Liver (tissue), 9 donors: ENCODE measurements around the gene TP63. TPM values are rescaled to one million over a fixed set of nuclear protein-coding genes. Genes with fewer than 3 reads are reported as not detected.

Experiments
- DNase-seq: peaks from one replicate; pipeline ENCODE4 v3.0.0-alpha.2; 2017; ENCODE audit warnings: low spot score
- H3K27ac ChIP-seq, 2 donors: one replicate each; pipeline ENCODE4 v1.7.0; 2013; ENCODE audit warnings: inconsistent platforms in 2 of 2, low read length in 2 of 2, control low read depth in 1 of 2, low read depth in 1 of 2, mild to moderate bottlenecking in 1 of 2
- H3K27me3 ChIP-seq, 4 donors: one replicate each; pipeline versions ENCODE4 v1.6.1 to v1.7.0; 2013; ENCODE audit warnings: low read length in 3 of 4, inconsistent platforms in 1 of 4, mild to moderate bottlenecking in 1 of 4, moderate library complexity in 1 of 4; ENCODE audit not compliant: control insufficient read depth in 4 of 4, insufficient read depth in 4 of 4
- H3K36me3 ChIP-seq, 4 donors: one replicate each; pipeline versions ENCODE4 v1.6.1 to v1.7.0; 2013; ENCODE audit warnings: low read length in 3 of 4, mild to moderate bottlenecking in 3 of 4, low read depth in 1 of 4, moderate library complexity in 1 of 4; ENCODE audit not compliant: control insufficient read depth in 4 of 4, insufficient read depth in 3 of 4
- H3K4me1 ChIP-seq, 4 donors: one replicate each; pipeline versions ENCODE4 v1.6.1 to v1.7.0; 2013; ENCODE audit warnings: low read length in 3 of 4, mild to moderate bottlenecking in 3 of 4, moderate library complexity in 1 of 4; ENCODE audit not compliant: control insufficient read depth in 4 of 4, insufficient read depth in 4 of 4
- H3K4me3 ChIP-seq, 3 donors: one replicate each; pipeline versions ENCODE4 v1.6.1 to v1.7.0; 2013; ENCODE audit warnings: low read length in 3 of 3, control low read depth in 1 of 3, low read depth in 1 of 3, mild to moderate bottlenecking in 1 of 3
- H3K9ac ChIP-seq, 2 donors: one replicate each; pipeline ENCODE4 v1.7.0; 2013; ENCODE audit warnings: low read length in 2 of 2, mild to moderate bottlenecking in 2 of 2, moderate library complexity in 2 of 2, control low read depth in 1 of 2, low read depth in 1 of 2
- H3K9me3 ChIP-seq, 4 donors: one replicate each; pipeline versions ENCODE4 v1.6.1 to v1.7.0; 2013; ENCODE audit warnings: low read length in 3 of 4; ENCODE audit not compliant: control insufficient read depth in 4 of 4
- EGR1 ChIP-seq, 2 donors: IDR thresholded peaks; 2 replicates each; pipeline ENCODE4 v1.6.1; 2016 to 2018; ENCODE audit warnings: antibody characterized with exemption in 2 of 2, low read depth in 2 of 2
- FOXA1 ChIP-seq: IDR thresholded peaks from 2 replicates; pipeline ENCODE4 v1.6.1; 2016; ENCODE audit warnings: antibody characterized with exemption
- FOXA2 ChIP-seq: IDR thresholded peaks from 2 replicates; pipeline ENCODE4 v1.6.1; 2016; ENCODE audit warnings: antibody characterized with exemption
- HNF4A ChIP-seq, 2 donors: conservative IDR thresholded peaks; 2 replicates each; pipeline ENCODE4 v1.6.1; 2016; ENCODE audit warnings: antibody characterized with exemption in 2 of 2, mild to moderate bottlenecking in 2 of 2
- HNF4G ChIP-seq: IDR thresholded peaks from 2 replicates; pipeline ENCODE4 v1.6.1; 2016; ENCODE audit warnings: antibody characterized with exemption
- JUND ChIP-seq, 2 donors: IDR thresholded peaks; 2 replicates each; pipeline ENCODE4 v1.6.1; 2016; ENCODE audit warnings: antibody characterized with exemption in 2 of 2
- NR2F2 ChIP-seq: IDR thresholded peaks from 2 replicates; pipeline ENCODE4 v1.6.1; 2016; ENCODE audit warnings: antibody characterized with exemption
- RAD21 ChIP-seq, 2 donors: IDR thresholded peaks; 2 replicates each; pipeline ENCODE4 v1.6.1; 2016; ENCODE audit warnings: antibody characterized with exemption in 2 of 2, mild to moderate bottlenecking in 2 of 2
- RXRA ChIP-seq, 2 donors: IDR thresholded peaks; 2 replicates each; pipeline ENCODE4 v1.6.1; 2017 to 2018; ENCODE audit warnings: antibody characterized with exemption in 2 of 2, mild to moderate bottlenecking in 1 of 2
- SP1 ChIP-seq: IDR thresholded peaks from 2 replicates; pipeline ENCODE4 v1.6.1; 2018; ENCODE audit warnings: antibody characterized with exemption, mild to moderate bottlenecking
- TAF1 ChIP-seq: conservative IDR thresholded peaks from 2 replicates; pipeline ENCODE4 v1.6.1; 2016; ENCODE audit warnings: antibody characterized with exemption, mild to moderate bottlenecking
- YY1 ChIP-seq: IDR thresholded peaks from 2 replicates; pipeline ENCODE4 v1.6.1; 2016; ENCODE audit warnings: antibody characterized with exemption, mild to moderate bottlenecking
- WGBS: extraction: QIAGEN DNeasy Blood & Tissue Kit; methylation state at CpG from one replicate; pipeline ENCODE4 v1.1.7; 2013; 5-methylcytosine and 5-hydroxymethylcytosine counted together
- polyA plus RNA-seq, 2 donors: library from polyadenylated mRNA; stranded (reverse) in 1 of 2; unstranded in 1 of 2; fragments of 200-250 nt in 1 of 2; fragments of >200 nt in 1 of 2; fragmentation: Nextera tagmentation in 1 of 2; extraction: Ambion mirVana in 1 of 2; gene quantifications; one replicate each; pipeline versions ENCODE4 v1.2.1 to v1.2.3, GENCODE V29; 2013 to 2015
- total RNA-seq, 2 donors: library from RNA; depleted of rRNA; stranded (reverse); fragments of >200 nt; gene quantifications; one replicate each; pipeline ENCODE4 v1.2.3, GENCODE V29; 2014
- TF ChIP-seq, protein P1 (sequence below): IDR thresholded peaks from 2 replicates; pipeline ENCODE4 v1.6.1; 2016; ENCODE audit warnings: antibody characterized with exemption
- TF ChIP-seq, protein P2 (sequence below): IDR thresholded peaks from 2 replicates; pipeline ENCODE4 v1.6.1; 2016; ENCODE audit warnings: antibody characterized with exemption
- TF ChIP-seq, protein P3 (sequence below): fragments of 150-350 bp; IDR thresholded peaks from 2 replicates; pipeline ENCODE4 v1.5.1; 2017; ENCODE audit warnings: improper control_type of control experiment, low read depth, low read length; ENCODE audit not compliant: missing input control
- donor health status: healthy.
- donor health status: healthy.
- donor health status: healthy.
- donor health status: healthy.
- donor health status: healthy.

The TP63 gene
- total and polyA plus RNA-seq, 4 donors = under 0.01 to 0.08 (median 0.05) TPM; not detected in 1

DNA sequence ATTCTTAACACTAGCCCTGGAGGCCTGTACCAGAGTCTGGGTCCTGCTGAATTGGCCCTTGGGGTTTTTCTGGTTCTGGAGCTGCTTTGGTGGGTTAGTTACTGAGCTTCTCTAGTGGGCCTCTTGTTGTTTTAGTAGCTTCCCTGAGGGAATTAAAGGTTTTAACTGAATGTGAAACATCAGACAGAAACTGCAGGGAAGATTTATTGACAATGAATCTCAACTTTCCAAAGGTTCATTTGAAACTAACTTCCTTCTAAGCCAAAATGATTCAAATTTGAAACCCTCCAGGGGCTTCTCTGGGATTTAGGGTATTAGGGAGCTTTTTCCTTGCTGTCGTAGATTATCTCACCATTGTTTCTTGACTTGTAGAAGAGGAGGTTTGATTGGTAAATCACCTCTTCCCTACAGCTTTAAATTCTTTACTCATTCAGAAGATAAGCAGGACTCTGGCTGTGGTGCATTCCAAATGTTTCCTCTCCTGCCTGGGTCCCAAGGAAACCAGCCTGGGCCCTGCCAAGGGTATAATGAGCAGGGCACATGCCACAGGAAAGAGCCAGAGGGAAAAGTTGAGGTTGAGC, 71.0 kb downstream of the TP63 start:
- H3K27ac ChIP-seq = no peak overlapping the region
- 98% methylated on average over 1 of the region's 1 CpG for WGBS
- H3K27me3 ChIP-seq = no peaks in the 10 kb centered on the region
- H3K4me3 ChIP-seq = no peak overlapping the region
- H3K9me3 ChIP-seq = no peaks in the 10 kb centered on the region
- H3K9ac ChIP-seq = no peak overlapping the region
- DNase-seq = no peak
- H3K4me1 ChIP-seq = no peaks in the 10 kb centered on the region
- no peaks in the 10 kb centered on the region for H3K36me3 ChIP-seq
- no peak for TF ChIP-seq NR2F2
- no peak for TF ChIP-seq FOXA2
- TF ChIP-seq RAD21 (IDR thresholded peaks at IDR 0.05) = no peak
- no peak for TF ChIP-seq HNF4A (conservative IDR thresholded peaks at IDR 0.05)
- no peak for TF ChIP-seq EGR1 (IDR thresholded peaks at IDR 0.05; ENCODE audit: low read depth in 2 of 2)
- TF ChIP-seq JUND (IDR thresholded peaks at IDR 0.05) = no peak
- TF ChIP-seq, protein P1, sequence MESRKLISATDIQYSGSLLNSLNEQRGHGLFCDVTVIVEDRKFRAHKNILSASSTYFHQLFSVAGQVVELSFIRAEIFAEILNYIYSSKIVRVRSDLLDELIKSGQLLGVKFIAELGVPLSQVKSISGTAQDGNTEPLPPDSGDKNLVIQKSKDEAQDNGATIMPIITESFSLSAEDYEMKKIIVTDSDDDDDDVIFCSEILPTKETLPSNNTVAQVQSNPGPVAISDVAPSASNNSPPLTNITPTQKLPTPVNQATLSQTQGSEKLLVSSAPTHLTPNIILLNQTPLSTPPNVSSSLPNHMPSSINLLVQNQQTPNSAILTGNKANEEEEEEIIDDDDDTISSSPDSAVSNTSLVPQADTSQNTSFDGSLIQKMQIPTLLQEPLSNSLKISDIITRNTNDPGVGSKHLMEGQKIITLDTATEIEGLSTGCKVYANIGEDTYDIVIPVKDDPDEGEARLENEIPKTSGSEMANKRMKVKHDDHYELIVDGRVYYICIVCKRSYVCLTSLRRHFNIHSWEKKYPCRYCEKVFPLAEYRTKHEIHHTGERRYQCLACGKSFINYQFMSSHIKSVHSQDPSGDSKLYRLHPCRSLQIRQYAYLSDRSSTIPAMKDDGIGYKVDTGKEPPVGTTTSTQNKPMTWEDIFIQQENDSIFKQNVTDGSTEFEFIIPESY = no peak
- no peak for TF ChIP-seq RXRA (IDR thresholded peaks at IDR 0.05)
- no peak for TF ChIP-seq TAF1
- no peak for TF ChIP-seq HNF4G
- TF ChIP-seq, protein P2, sequence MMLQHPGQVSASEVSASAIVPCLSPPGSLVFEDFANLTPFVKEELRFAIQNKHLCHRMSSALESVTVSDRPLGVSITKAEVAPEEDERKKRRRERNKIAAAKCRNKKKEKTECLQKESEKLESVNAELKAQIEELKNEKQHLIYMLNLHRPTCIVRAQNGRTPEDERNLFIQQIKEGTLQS = no peak
- TF ChIP-seq YY1 = no peak
- TF ChIP-seq, protein P3, sequence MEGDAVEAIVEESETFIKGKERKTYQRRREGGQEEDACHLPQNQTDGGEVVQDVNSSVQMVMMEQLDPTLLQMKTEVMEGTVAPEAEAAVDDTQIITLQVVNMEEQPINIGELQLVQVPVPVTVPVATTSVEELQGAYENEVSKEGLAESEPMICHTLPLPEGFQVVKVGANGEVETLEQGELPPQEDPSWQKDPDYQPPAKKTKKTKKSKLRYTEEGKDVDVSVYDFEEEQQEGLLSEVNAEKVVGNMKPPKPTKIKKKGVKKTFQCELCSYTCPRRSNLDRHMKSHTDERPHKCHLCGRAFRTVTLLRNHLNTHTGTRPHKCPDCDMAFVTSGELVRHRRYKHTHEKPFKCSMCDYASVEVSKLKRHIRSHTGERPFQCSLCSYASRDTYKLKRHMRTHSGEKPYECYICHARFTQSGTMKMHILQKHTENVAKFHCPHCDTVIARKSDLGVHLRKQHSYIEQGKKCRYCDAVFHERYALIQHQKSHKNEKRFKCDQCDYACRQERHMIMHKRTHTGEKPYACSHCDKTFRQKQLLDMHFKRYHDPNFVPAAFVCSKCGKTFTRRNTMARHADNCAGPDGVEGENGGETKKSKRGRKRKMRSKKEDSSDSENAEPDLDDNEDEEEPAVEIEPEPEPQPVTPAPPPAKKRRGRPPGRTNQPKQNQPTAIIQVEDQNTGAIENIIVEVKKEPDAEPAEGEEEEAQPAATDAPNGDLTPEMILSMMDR = no peak
- no peak for TF ChIP-seq SP1

DNA sequence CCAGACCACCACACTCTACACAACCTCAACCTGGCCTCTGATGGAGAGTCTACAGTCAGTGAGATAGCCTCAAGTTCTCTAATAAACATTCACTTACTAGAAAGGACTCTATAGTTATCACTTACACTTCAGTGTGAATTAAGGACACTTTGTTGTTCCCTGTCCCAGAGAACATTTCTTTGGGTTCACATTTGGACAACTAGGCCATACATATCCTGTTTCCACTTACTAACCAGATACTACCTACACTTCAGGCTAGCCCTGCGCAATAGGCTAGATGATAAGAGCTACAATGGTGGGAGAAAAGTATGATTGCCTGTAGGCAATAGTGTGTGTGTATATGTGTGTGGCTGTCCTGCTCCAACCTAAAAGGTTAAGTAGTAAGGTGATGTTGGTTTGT, 72.7 kb downstream of the TP63 start:
- WGBS = 93% methylated on average over 1 of the region's 1 CpG

More for the DNA sequence above, 72.7 kb downstream of the TP63 start:
- Histone ChIP-seq H3K9me3 (no peaks in the 10 kb centered on the region), H3K36me3 (no peaks in the 10 kb centered on the region), H3K4me3 (no peak overlapping the region), H3K27ac (no peak overlapping the region), H3K4me1 (peaks cover 0 to 7% (median 0%) of the 10 kb centered on the region in 4 donors), H3K9ac (no peak overlapping the region), H3K27me3 (no peaks in the 10 kb centered on the region)
- TF ChIP-seq, protein P3 = no peak
- TF ChIP-seq YY1 (no peak), RXRA (IDR thresholded peaks at IDR 0.05) (no peak), RAD21 (IDR thresholded peaks at IDR 0.05) (no peak), FOXA1 (no peak), NR2F2 (no peak), EGR1 (IDR thresholded peaks at IDR 0.05; ENCODE audit: low read depth in 2 of 2) (no peak), HNF4G (no peak)
- no peak for DNase-seq
